ENCODE results near the gene CARD14. TPM values are rescaled to one million over a fixed set of nuclear protein-coding genes. Genes with fewer than 3 reads are reported as not detected.

CARD14 gene
- total RNA-seq, 1 experiment from 2014 or later, result not detected

GRCh38 chr17:80183581-80184422 lies 14.0 kb downstream of the CARD14 start:
- Histone ChIP-seq H3K4me1 (ENCODE audit: control insufficient read depth, insufficient read depth, low read length) (no peaks in the 10 kb centered on the region; the same call in 1 of the 2 replicates), H3K9me3 (ENCODE audit: control insufficient read depth, insufficient read depth, low read depth, low read length) (no peaks in the 10 kb centered on the region), H3K4me3 (ENCODE audit: low read depth in 2 of 2, low read length in 2 of 2) (no peak overlapping the region), H3K36me3 (ENCODE audit: control insufficient read depth, insufficient read depth, low read length) (no peaks in the 10 kb centered on the region), H3K27ac (ENCODE audit: low read length) (no peak overlapping the region), H3K27me3 (ENCODE audit: control insufficient read depth, insufficient read depth, low read length) (no peaks in the 10 kb centered on the region)
- no peak for ATAC-seq
- in situ Hi-C loops (cut with HindIII; ENCODE audit: low pct_unique_long_range_greater_than_20kb, low sequenced_read_pairs) (no loop called here), intact Hi-C loops (cut with micrococcal nuclease; ENCODE audit: unreplicated experiment) (no loop called here)
- BruUV-seq (replicated peaks), result no TSS peak
- TF ChIP-seq, protein P1, sequence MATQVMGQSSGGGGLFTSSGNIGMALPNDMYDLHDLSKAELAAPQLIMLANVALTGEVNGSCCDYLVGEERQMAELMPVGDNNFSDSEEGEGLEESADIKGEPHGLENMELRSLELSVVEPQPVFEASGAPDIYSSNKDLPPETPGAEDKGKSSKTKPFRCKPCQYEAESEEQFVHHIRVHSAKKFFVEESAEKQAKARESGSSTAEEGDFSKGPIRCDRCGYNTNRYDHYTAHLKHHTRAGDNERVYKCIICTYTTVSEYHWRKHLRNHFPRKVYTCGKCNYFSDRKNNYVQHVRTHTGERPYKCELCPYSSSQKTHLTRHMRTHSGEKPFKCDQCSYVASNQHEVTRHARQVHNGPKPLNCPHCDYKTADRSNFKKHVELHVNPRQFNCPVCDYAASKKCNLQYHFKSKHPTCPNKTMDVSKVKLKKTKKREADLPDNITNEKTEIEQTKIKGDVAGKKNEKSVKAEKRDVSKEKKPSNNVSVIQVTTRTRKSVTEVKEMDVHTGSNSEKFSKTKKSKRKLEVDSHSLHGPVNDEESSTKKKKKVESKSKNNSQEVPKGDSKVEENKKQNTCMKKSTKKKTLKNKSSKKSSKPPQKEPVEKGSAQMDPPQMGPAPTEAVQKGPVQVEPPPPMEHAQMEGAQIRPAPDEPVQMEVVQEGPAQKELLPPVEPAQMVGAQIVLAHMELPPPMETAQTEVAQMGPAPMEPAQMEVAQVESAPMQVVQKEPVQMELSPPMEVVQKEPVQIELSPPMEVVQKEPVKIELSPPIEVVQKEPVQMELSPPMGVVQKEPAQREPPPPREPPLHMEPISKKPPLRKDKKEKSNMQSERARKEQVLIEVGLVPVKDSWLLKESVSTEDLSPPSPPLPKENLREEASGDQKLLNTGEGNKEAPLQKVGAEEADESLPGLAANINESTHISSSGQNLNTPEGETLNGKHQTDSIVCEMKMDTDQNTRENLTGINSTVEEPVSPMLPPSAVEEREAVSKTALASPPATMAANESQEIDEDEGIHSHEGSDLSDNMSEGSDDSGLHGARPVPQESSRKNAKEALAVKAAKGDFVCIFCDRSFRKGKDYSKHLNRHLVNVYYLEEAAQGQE (IDR thresholded peaks at IDR 0.05; ENCODE audit: insufficient read depth in 1 of 2, low read depth in 2 of 2, low read length in 1 of 2), result no peak
- no peak for TF ChIP-seq POLR2AphosphoS5 (IDR thresholded peaks at IDR 0.05; ENCODE audit: low read depth, low read length)
- TF ChIP-seq TCF7L2 (IDR thresholded peaks at IDR 0.05; ENCODE audit: low read depth, low read length), result no peak
- no peak for TF ChIP-seq SIN3A (IDR thresholded peaks at IDR 0.05; ENCODE audit: borderline replicate concordance, insufficient read depth, low read depth, low read length)
- TF ChIP-seq, protein P2, sequence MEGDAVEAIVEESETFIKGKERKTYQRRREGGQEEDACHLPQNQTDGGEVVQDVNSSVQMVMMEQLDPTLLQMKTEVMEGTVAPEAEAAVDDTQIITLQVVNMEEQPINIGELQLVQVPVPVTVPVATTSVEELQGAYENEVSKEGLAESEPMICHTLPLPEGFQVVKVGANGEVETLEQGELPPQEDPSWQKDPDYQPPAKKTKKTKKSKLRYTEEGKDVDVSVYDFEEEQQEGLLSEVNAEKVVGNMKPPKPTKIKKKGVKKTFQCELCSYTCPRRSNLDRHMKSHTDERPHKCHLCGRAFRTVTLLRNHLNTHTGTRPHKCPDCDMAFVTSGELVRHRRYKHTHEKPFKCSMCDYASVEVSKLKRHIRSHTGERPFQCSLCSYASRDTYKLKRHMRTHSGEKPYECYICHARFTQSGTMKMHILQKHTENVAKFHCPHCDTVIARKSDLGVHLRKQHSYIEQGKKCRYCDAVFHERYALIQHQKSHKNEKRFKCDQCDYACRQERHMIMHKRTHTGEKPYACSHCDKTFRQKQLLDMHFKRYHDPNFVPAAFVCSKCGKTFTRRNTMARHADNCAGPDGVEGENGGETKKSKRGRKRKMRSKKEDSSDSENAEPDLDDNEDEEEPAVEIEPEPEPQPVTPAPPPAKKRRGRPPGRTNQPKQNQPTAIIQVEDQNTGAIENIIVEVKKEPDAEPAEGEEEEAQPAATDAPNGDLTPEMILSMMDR (IDR thresholded peaks at IDR 0.05), result no peak
- POLR2A ChIA-PET, result no interaction called here
- DNase-seq (ENCODE audit: low read depth, low spot score), result no peak
- CTCF ChIA-PET, result interaction anchor here (0.7 kb wide), 1 partner anchor 12 kb away, joined by 3 read pairs; no protein-coding TSS in a partner anchor

DNA sequence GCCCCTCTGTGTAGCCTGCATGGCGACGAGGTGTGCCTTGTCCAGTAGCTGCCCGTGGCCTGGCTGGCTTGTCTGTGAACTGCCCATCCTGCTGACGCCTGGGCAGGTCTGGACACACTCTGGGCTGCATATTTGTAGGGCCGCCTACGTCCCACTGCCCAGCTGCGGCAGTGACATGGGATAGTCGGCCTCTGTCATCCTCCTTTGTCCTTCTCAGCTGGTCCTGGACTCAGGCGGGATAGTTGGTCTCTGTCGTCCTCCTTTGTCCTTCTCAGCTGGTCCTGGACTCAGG lies 14.5 kb downstream of the CARD14 start:
- no peak overlapping the region for H3K4me3 ChIP-seq (ENCODE audit: low read depth in 2 of 2, low read length in 2 of 2)
- DNase-seq (ENCODE audit: low read depth, low spot score) (no peak), ATAC-seq (no peak)
- intact Hi-C loops (cut with micrococcal nuclease; ENCODE audit: unreplicated experiment), result no loop called here
- no peaks in the 10 kb centered on the region for H3K27me3 ChIP-seq (ENCODE audit: control insufficient read depth, insufficient read depth, low read length)
- H3K4me1 ChIP-seq (ENCODE audit: control insufficient read depth, insufficient read depth, low read length), result no peaks in the 10 kb centered on the region; the same call in 1 of the 2 replicates
- POLR2A ChIA-PET, result no interaction called here
- CTCF ChIA-PET, result interaction anchor here (0.7 kb wide), 1 partner anchor 12 kb away, joined by 3 read pairs; no protein-coding TSS in a partner anchor
- no TSS peak for BruUV-seq (replicated peaks)
- H3K27ac ChIP-seq (ENCODE audit: low read length), result no peak overlapping the region
- TF ChIP-seq POLR2AphosphoS5 (IDR thresholded peaks at IDR 0.05; ENCODE audit: low read depth, low read length) (no peak), SIN3A (IDR thresholded peaks at IDR 0.05; ENCODE audit: borderline replicate concordance, insufficient read depth, low read depth, low read length) (no peak), TCF7L2 (IDR thresholded peaks at IDR 0.05; ENCODE audit: low read depth, low read length) (no peak)
- TF ChIP-seq, protein P1 (IDR thresholded peaks at IDR 0.05; ENCODE audit: insufficient read depth in 1 of 2, low read depth in 2 of 2, low read length in 1 of 2), result no peak
- TF ChIP-seq, protein P2 (IDR thresholded peaks at IDR 0.05), result no peak
- in situ Hi-C loops (cut with HindIII; ENCODE audit: low pct_unique_long_range_greater_than_20kb, low sequenced_read_pairs), result no loop called here
- no peaks in the 10 kb centered on the region for H3K36me3 ChIP-seq (ENCODE audit: control insufficient read depth, insufficient read depth, low read length)
- H3K9me3 ChIP-seq (ENCODE audit: control insufficient read depth, insufficient read depth, low read depth, low read length), result no peaks in the 10 kb centered on the region
